K562 (cell line): Measurements from ENCODE around the gene IFT52. TPM values are rescaled to one million over a fixed set of nuclear protein-coding genes. Genes with fewer than 3 reads are reported as not detected.

ENCODE experiments used
- ATAC-seq: fragments of 200-7000 bp; cut with Tn5 transposase; 3 replicates; pipeline ENCODE4 v1.9.1; 2020; ENCODE audit warnings: moderate library complexity
- BruUV-seq: library from RNA; stranded (reverse); fragments of 400-500 nt; replicated peaks from 2 replicates; lab custom pipeline; 2021; lab: Mats Ljungman, UMichigan
- CTCF ChIA-PET: fragments of 300-600 bp; formaldehyde crosslinking; extraction: SDS; loops from one replicate; lab custom pipeline; 2021; ENCODE audit warnings: low intra/inter-chr PET ratio; lab: Yijun Ruan, JAX
- POLR2A ChIA-PET: fragments of 300-600, 350-650 bp; sonication (Branson Sonifier 250); formaldehyde crosslinking; extraction: SDS; loops from one replicate; lab custom pipeline; 2021; ENCODE audit warnings: antibody characterized with exemption, inconsistent platforms; lab: Yijun Ruan, JAX
- DNase-seq, 4 experiments: peaks; one replicate each; pipeline versions ENCODE4 v3.0.0 to v3.0.0-alpha.2; 2011 to 2018; ENCODE audit warnings: low spot score in 3 of 4, mixed read lengths in 3 of 4; ENCODE audit errors: extremely low read depth in 1 of 4
- FAIRE-seq: peaks from 2 replicates; lab custom pipeline; 2011; peaks lifted over from hg19 to GRCh38; lab: Jason Lieb, UNC
- H2AFZ ChIP-seq: 2 replicates; pipeline ENCODE4 v1.6.0; 2011; ENCODE audit warnings: low read depth, low read length, control low read depth, inconsistent platforms
- H3K27ac ChIP-seq: fragments of 200-600 bp; 3 replicates; pipeline ENCODE4 v1.8.0; 2011; ENCODE audit warnings: low read depth, mild to moderate bottlenecking, control low read depth, inconsistent platforms, low read length, moderate library complexity, mixed read lengths; ENCODE audit errors: extremely low read depth
- H3K27me3 ChIP-seq, 2 experiments: fragments of 300-600 bp in 1 of 2; 2 replicates in 1 of 2; 3 replicates in 1 of 2; pipeline versions ENCODE4 v1.6.0 to v1.8.0; 2011; ENCODE audit warnings: inconsistent platforms in 2 of 2, low read length in 2 of 2, mild to moderate bottlenecking in 1 of 2, mixed read lengths in 1 of 2, moderate library complexity in 1 of 2; ENCODE audit not compliant: control insufficient read depth in 2 of 2, insufficient read depth in 2 of 2
- H3K36me3 ChIP-seq: fragments of 300-600 bp; 3 replicates; pipeline ENCODE4 v1.8.0; 2011; ENCODE audit warnings: mild to moderate bottlenecking, low read length, inconsistent platforms; ENCODE audit not compliant: control insufficient read depth, insufficient read depth
- H3K4me1 ChIP-seq, 2 experiments: fragments of 200-600 bp in 1 of 2; replicated peaks in 1 of 2; 2 replicates in 1 of 2; 3 replicates in 1 of 2; pipeline versions ENCODE4 v1.5.1 to v1.8.0; 2011; ENCODE audit warnings: inconsistent platforms in 2 of 2, low read length in 2 of 2, mild to moderate bottlenecking in 1 of 2, mixed read lengths in 1 of 2, moderate library complexity in 1 of 2; ENCODE audit not compliant: control insufficient read depth in 2 of 2, insufficient read depth in 2 of 2
- H3K4me2 ChIP-seq: 2 replicates; pipeline ENCODE4 v1.6.1; 2011; ENCODE audit warnings: low read length, control low read depth, inconsistent platforms, mixed read lengths; ENCODE audit not compliant: insufficient read depth
- H3K4me3 ChIP-seq: fragments of 200-600 bp; sonication (generic), shearing (Covaris generic); 2 replicates; pipeline ENCODE4 v1.5.1; 2016; ENCODE audit warnings: control low read depth, inconsistent platforms
- H3K79me2 ChIP-seq: fragments of 200-600 bp; 3 replicates; pipeline ENCODE4 v1.8.0; 2011; ENCODE audit warnings: low read length, inconsistent platforms; ENCODE audit not compliant: control insufficient read depth, insufficient read depth
- H3K9ac ChIP-seq, 2 experiments: 2 replicates each; pipeline versions ENCODE4 v1.6.0 to v1.6.1; 2011; ENCODE audit warnings: low read depth in 2 of 2, low read length in 2 of 2, control low read depth in 1 of 2, inconsistent platforms in 1 of 2, mild to moderate bottlenecking in 1 of 2, mixed read lengths in 1 of 2; ENCODE audit not compliant: insufficient read depth in 1 of 2
- H3K9me1 ChIP-seq: one replicate; pipeline ENCODE4 v1.6.0; 2011; ENCODE audit warnings: inconsistent platforms, mild to moderate bottlenecking, low read length, moderate library complexity; ENCODE audit not compliant: control insufficient read depth, insufficient read depth
- H3K9me3 ChIP-seq: replicated peaks from 2 replicates; pipeline ENCODE4 v1.5.1; 2011; ENCODE audit warnings: low read depth, low read length, inconsistent platforms; ENCODE audit not compliant: control insufficient read depth, insufficient read depth
- H4K20me1 ChIP-seq: replicated peaks from 2 replicates; pipeline ENCODE4 v1.6.1; 2011; ENCODE audit warnings: low read length, inconsistent platforms, mixed read lengths; ENCODE audit not compliant: control insufficient read depth, insufficient read depth
- ILF3 ChIP-seq: fragments of 450-650 bp; IDR thresholded peaks from 2 replicates; pipeline ENCODE4 v1.6.1; 2018; ENCODE audit warnings: antibody characterized with exemption, mild to moderate bottlenecking, moderate library complexity, borderline replicate concordance
- LCOR ChIP-seq: sonication (generic); formaldehyde crosslinking; IDR thresholded peaks from 2 replicates; pipeline ENCODE4 v1.8.0; 2022; ENCODE audit warnings: mild to moderate bottlenecking, missing genetic modification reagents
- PHB ChIP-seq: fragments of 250-450 bp; sonication (Bioruptor Pico); IDR thresholded peaks from 2 replicates; pipeline ENCODE4 v1.5.0; 2021
- RAD51 ChIP-seq: fragments of 450-650 bp; IDR thresholded peaks from 2 replicates; pipeline ENCODE4 v1.7.1; 2016; ENCODE audit warnings: low read depth, mild to moderate bottlenecking, borderline replicate concordance
- RBM22 ChIP-seq: fragments of 200-400 bp; formaldehyde crosslinking; IDR thresholded peaks from 2 replicates; pipeline ENCODE4 v1.6.1; 2018; ENCODE audit warnings: low read length, low read depth; ENCODE audit not compliant: poor library complexity, severe bottlenecking
- REST ChIP-seq, 2 experiments: fragments of 450-650 bp; formaldehyde crosslinking in 1 of 2; IDR thresholded peaks; 2 replicates each; pipeline versions ENCODE4 v1.4.0 to v1.6.1; 2014 to 2020; ENCODE audit warnings: mild to moderate bottlenecking in 2 of 2, borderline replicate concordance in 1 of 2, low read depth in 1 of 2
- ZNF146 ChIP-seq: IDR thresholded peaks from one replicate; pipeline ENCODE4 v1.6.1; 2018; ENCODE audit warnings: missing compliant biosample characterization; ENCODE audit not compliant: unreplicated experiment
- ZNF551 ChIP-seq: fragments of 250-450 bp; sonication (Bioruptor Pico); IDR thresholded peaks from 2 replicates; pipeline ENCODE4 v1.5.0; 2021; ENCODE audit warnings: mild to moderate bottlenecking, moderate library complexity
- WGBS: fragments of 100-300 bp; shearing (Covaris generic); methylation state at CpG from one replicate; pipeline ENCODE4 v1.1.6; 2016; ENCODE audit warnings: low coverage, mixed read lengths; ENCODE audit not compliant: insufficient coverage; ENCODE audit errors: missing lambda C conversion rate; 5-methylcytosine and 5-hydroxymethylcytosine counted together
- in situ Hi-C: fragments of 300-500 bp; cut with MboI; formaldehyde crosslinking; loops from 4 replicates; pipeline ENCODE4 v1.15.0; 2018; ENCODE audit warnings: inconsistent platforms, mixed read lengths
- intact Hi-C: fragments of 100-400 bp; cut with micrococcal nuclease; formaldehyde crosslinking; loops from 2 replicates; pipeline ENCODE4 v1.14.2; 2022
- polyA plus RNA-seq, 8 experiments: library from polyadenylated mRNA; depleted of rRNA in 4 of 8; stranded (reverse) in 5 of 8; unstranded in 3 of 8; fragments of >200 nt; fragmentation: Nextera tagmentation in 2 of 8; fragmentation: Illumina TruSeq in 1 of 8; extraction: Ambion mirVana in 2 of 8; extraction: Trizol in 1 of 8; gene quantifications; 2 replicates each; pipeline versions ENCODE4 v1.2.1 to v1.2.3, GENCODE V29; 2011 to 2014; ENCODE audit warnings: inconsistent platforms in 1 of 8, missing spikeins in 1 of 8
- total RNA-seq, 7 experiments: library from RNA; depleted of rRNA in 6 of 7; stranded (reverse); fragments of >200 nt in 6 of 7; fragmentation: Illumina TruSeq in 2 of 7; extraction: Trizol in 2 of 7; gene quantifications; 2 replicates each; pipeline versions ENCODE4 v1.2.1 to v1.2.3, GENCODE V29; 2011 to 2021; ENCODE audit warnings: low replicate concordance in 1 of 7
- TF ChIP-seq, protein P1 (sequence below): fragments of 250-450 bp; sonication (Bioruptor Pico); IDR thresholded peaks from 2 replicates; pipeline ENCODE4 v1.4.0; 2020; ENCODE audit warnings: mild to moderate bottlenecking, moderate library complexity

IFT52 gene
- total and polyA plus RNA-seq, 9 of the 15 experiments (the other 6 are each of a cell fraction or from before 2014, with no cell fraction given): 11.0 to 31.4 (median 20.4) TPM

GRCh38 chr20:43631598-43631997 lies 40.9 kb downstream of the IFT52 start:
- Histone ChIP-seq H3K9me1 (no peaks in the 10 kb centered on the region), H3K27ac (no peak overlapping the region), H3K9me3 (no peaks in the 10 kb centered on the region), H3K4me3 (no peak overlapping the region), H2AFZ (no peak overlapping the region), H3K4me2 (no peak overlapping the region), H3K27me3 (no peaks in the 10 kb centered on the region), H3K79me2 (no peaks in the 10 kb centered on the region), H3K9ac (no peak overlapping the region), H3K4me1 (no peaks in the 10 kb centered on the region), H4K20me1 (no peaks in the 10 kb centered on the region), H3K36me3 (peaks cover 4% of the 10 kb centered on the region; the same call in 2 of the 3 replicates)
- no TSS peak for BruUV-seq
- ChIA-PET CTCF (no interaction called here), POLR2A (interaction anchor here (0.8 to 1.0 kb wide), 2 partner anchors 41 to 173 kb away, joined by 3 read pairs; partner anchors contain the start of gene IFT52)
- ATAC-seq (no peak), FAIRE-seq (no peak), DNase-seq (no peak)
- in situ Hi-C loops: no loop called here
- intact Hi-C loops: no loop called here
- 73% methylated on average over 4 of the region's 8 CpGs for WGBS
- TF ChIP-seq RBM22 (no peak), RAD51 (no peak), ZNF551 (no peak), PHB (CRISPR knock-in tag) (no peak), ILF3 (no peak), REST (IDR thresholded peaks at IDR 0.05; ENCODE audit: borderline replicate concordance) (no peak), REST (CRISPR knock-in tag; IDR thresholded peaks at IDR 0.05; ENCODE audit: low read depth) (no peak), ZNF146 (CRISPR knock-in tag) (no peak), LCOR (CRISPR knock-in tag) (no peak)
- TF ChIP-seq, protein P1, sequence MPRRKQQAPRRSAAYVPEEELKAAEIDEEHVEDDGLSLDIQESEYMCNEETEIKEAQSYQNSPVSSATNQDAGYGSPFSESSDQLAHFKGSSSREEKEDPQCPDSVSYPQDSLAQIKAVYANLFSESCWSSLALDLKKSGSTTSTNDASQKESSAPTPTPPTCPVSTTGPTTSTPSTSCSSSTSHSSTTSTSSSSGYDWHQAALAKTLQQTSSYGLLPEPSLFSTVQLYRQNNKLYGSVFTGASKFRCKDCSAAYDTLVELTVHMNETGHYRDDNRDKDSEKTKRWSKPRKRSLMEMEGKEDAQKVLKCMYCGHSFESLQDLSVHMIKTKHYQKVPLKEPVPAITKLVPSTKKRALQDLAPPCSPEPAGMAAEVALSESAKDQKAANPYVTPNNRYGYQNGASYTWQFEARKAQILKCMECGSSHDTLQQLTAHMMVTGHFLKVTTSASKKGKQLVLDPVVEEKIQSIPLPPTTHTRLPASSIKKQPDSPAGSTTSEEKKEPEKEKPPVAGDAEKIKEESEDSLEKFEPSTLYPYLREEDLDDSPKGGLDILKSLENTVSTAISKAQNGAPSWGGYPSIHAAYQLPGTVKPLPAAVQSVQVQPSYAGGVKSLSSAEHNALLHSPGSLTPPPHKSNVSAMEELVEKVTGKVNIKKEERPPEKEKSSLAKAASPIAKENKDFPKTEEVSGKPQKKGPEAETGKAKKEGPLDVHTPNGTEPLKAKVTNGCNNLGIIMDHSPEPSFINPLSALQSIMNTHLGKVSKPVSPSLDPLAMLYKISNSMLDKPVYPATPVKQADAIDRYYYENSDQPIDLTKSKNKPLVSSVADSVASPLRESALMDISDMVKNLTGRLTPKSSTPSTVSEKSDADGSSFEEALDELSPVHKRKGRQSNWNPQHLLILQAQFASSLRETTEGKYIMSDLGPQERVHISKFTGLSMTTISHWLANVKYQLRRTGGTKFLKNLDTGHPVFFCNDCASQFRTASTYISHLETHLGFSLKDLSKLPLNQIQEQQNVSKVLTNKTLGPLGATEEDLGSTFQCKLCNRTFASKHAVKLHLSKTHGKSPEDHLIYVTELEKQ (CRISPR knock-in tag): no peak
